HG03565 (cell line): ENCODE results near the gene GIMD1.

Experiments used
- ATAC-seq: cut with Tn5 transposase; IDR thresholded peaks from one replicate; pipeline ENCODE4 v1.9.1; 2021; ENCODE audit warnings: mild to moderate bottlenecking, moderate library complexity; ENCODE audit not compliant: unreplicated experiment

Gene GIMD1

GRCh38 chr4:106315968-106316772 lies 52.4 kb downstream of the GIMD1 start, which contains the start of the genes AIMP1 and TBCK:
TSS of gene AIMP1 (plus strand) at chr4:106316550. CDS start at chr4:106325010, 8,460 bp downstream.
TSS of gene TBCK (minus strand) at chr4:106316209. CDS start at chr4:106308960, 7,249 bp downstream.
- peak; percentile 87 for ATAC-seq

DNA sequence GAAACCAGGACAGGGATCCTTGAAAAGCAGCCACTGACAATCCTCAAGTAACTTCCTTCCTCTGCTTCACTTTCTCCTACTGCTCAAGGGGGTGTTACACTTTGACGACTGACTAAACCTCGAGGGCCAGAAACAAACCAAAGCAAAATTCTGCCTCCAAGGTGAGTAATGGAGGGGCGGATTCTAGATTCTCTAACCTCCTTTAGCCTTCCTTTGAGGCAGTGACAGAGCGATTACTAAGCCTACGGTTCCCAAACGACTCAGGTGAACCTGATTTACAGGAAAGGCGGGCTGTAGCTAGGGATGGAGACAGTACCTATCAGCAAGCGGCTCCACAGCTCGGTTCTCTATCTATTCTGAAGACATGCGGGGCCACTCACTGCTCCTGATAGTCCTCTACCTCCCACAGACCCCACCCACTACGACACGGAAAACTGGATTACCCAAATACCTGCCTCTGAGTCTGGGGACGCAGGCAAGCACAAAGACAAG lies 53.1 kb downstream of the GIMD1 start:
- peak; percentile 4 for ATAC-seq

DNA sequence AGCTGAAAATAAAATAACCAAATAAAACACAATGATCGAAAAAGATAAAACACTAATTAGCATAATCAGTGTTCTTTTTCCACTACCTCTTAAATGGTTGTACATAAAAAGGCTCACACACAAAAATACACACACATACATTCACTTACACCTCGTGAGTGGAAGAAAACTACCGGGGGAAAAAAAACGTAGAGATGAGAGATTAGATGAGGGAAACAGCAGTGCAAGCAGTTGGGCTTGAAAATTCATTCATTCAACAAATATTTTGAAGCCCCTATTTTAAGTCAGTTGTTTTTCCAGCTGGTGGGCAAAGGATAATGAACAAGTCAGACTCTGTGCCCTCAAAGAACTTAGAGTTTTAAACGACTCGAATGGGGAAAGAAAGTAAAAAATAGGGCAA lies 53.6 kb downstream of the GIMD1 start:
- ATAC-seq: no peak

GRCh38 chr4:106312997-106313522 lies 55.5 kb downstream of the GIMD1 start:
- no peak for ATAC-seq

- ATAC-seq: no peak
These were observed 56.2 kb downstream of the GIMD1 start for GRCh38 chr4:106312377-106312776.
